Measurements from ENCODE around the gene BEAN1.

Gene BEAN1

GRCh38 chr16:66429290-66429962, 2.3 kb downstream of the BEAN1 start:
- no peak for DNase-seq (ENCODE audit: low read depth in 1 of 2, low spot score in 1 of 2)
- H3K27me3 ChIP-seq (ENCODE audit: insufficient read depth, poor library complexity, severe bottlenecking), result peaks cover 49% of the 10 kb centered on the region
- TF ChIP-seq POLR2AphosphoS5 (IDR thresholded peaks at IDR 0.05; ENCODE audit: low read depth) (no peak), CTCF (IDR thresholded peaks at IDR 0.05; ENCODE audit: insufficient read depth, low read length) (no peak), GABPA (IDR thresholded peaks at IDR 0.05; ENCODE audit: low read depth) (no peak), REST (IDR thresholded peaks at IDR 0.05; ENCODE audit: insufficient replicate concordance, low read depth) (no peak), SPI1 (IDR thresholded peaks at IDR 0.05; ENCODE audit: borderline replicate concordance, low read depth) (no peak)
- no peak overlapping the region for H3K4me3 ChIP-seq (replicated peaks; ENCODE audit: insufficient read depth, low read length)
- no peak overlapping the region for H3K27ac ChIP-seq (replicated peaks)

DNA sequence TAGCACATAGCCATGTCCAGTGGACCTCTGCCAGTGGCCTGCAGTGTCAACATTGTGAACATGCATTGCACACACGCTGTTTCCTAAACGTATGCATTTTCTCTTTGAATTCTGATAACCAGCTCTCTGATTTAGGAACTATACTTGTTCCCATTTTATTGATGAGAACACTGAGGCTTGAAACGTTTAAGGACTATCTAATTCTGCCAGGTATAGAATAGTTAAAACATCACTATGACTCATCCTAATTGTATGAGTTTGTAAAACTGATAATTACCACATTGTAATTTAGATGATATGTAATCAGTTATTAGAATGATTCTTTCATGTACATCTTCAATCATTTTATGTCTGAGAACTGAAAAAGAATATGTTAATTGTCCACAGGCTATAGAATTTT, 3.1 kb downstream of the BEAN1 start:
- no peak for TF ChIP-seq CTCF (IDR thresholded peaks at IDR 0.05; ENCODE audit: insufficient read depth, low read length)
- no peak for TF ChIP-seq SPI1 (IDR thresholded peaks at IDR 0.05; ENCODE audit: borderline replicate concordance, low read depth)
- no peak for TF ChIP-seq POLR2AphosphoS5 (IDR thresholded peaks at IDR 0.05; ENCODE audit: low read depth)
- TF ChIP-seq GABPA (IDR thresholded peaks at IDR 0.05; ENCODE audit: low read depth), result no peak
- TF ChIP-seq REST (IDR thresholded peaks at IDR 0.05; ENCODE audit: insufficient replicate concordance, low read depth), result no peak
- DNase-seq (ENCODE audit: low read depth in 1 of 2, low spot score in 1 of 2), result no peak
- Histone ChIP-seq H3K27me3 (ENCODE audit: insufficient read depth, poor library complexity, severe bottlenecking) (peaks cover 49% of the 10 kb centered on the region), H3K4me3 (replicated peaks; ENCODE audit: insufficient read depth, low read length) (no peak overlapping the region), H3K27ac (replicated peaks) (no peak overlapping the region)

DNA sequence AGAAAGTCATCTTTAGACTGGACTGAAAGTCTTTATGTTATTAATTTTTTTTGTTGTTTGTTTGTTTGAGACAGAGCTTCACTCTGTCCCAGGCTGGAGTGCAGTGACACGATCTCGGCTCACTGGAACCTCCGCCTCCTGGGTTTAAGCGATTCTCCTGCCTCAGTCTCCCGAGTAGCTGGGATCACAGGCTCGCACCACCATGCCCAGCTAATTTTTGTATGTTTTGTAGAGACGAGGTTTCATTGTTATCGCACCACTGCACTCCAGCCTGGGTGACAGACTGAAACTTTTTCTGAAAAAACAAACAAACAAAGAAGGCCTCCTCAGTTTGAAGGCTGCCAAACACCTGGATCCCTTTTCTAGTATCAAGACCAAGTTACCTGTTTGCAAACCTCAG, 4.7 kb downstream of the BEAN1 start:
- H3K27ac ChIP-seq (replicated peaks), result no peak overlapping the region
- no peak for DNase-seq (ENCODE audit: low read depth in 1 of 2, low spot score in 1 of 2)
- TF ChIP-seq POLR2AphosphoS5 (IDR thresholded peaks at IDR 0.05; ENCODE audit: low read depth) (no peak), SPI1 (IDR thresholded peaks at IDR 0.05; ENCODE audit: borderline replicate concordance, low read depth) (no peak), REST (IDR thresholded peaks at IDR 0.05; ENCODE audit: insufficient replicate concordance, low read depth) (no peak), GABPA (IDR thresholded peaks at IDR 0.05; ENCODE audit: low read depth) (no peak), CTCF (IDR thresholded peaks at IDR 0.05; ENCODE audit: insufficient read depth, low read length) (no peak)
- no peak overlapping the region for H3K4me3 ChIP-seq (replicated peaks; ENCODE audit: insufficient read depth, low read length)
- H3K27me3 ChIP-seq (ENCODE audit: insufficient read depth, poor library complexity, severe bottlenecking), result peaks cover 39% of the 10 kb centered on the region

Data from HL-60 (cell line).